ENCODE results near the gene FAM3D. TPM values are rescaled to one million over a fixed set of nuclear protein-coding genes. Genes with fewer than 3 reads are reported as not detected.

Gene FAM3D
- total and polyA plus RNA-seq, 2 of the 8 experiments (the other 6 are each of a cell fraction or from before 2014, with no cell fraction given) = not detected

DNA sequence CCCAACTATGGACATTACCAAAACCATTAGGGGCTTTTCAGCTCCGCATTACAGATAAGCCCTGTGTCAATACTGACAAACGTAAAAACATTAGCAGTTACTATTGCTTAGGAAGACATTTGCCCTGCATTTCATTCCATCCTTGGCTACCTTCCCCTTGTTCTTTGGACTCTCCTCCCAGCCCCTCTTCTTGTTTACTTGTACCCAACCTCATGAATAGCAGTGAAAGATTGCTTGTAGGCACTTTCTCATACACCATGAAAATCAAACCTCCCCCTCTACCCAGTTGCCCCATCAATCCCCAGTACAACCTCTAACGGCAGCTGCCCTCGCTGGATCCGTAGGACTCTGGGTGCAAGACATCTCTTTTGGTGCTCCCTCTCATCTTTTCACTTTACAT, 72.5 kb downstream of the FAM3D start:
- Histone ChIP-seq H3K18ac (ENCODE audit: extremely low read depth, low read length) (no peak overlapping the region), H2BK20ac (ENCODE audit: low read length) (no peak overlapping the region), H2AK5ac (ENCODE audit: low read depth, low read length) (no peak overlapping the region), H2BK12ac (ENCODE audit: low read depth, low read length) (no peak overlapping the region), H3K79me2 (ENCODE audit: control insufficient read depth in 1 of 2, insufficient read depth in 2 of 2, low read length in 2 of 2) (no peaks in the 10 kb centered on the region), H3K9ac (replicated peaks in 1 of 4; ENCODE audit: extremely low read depth in 1 of 4, low read depth in 3 of 4, low read length in 3 of 4) (no peak overlapping the region), H3K23ac (ENCODE audit: insufficient read length) (no peak overlapping the region), H3K4me1 (replicated peaks in 1 of 4; ENCODE audit: control insufficient read depth in 3 of 4, insufficient read depth in 4 of 4, low read length in 3 of 4) (peaks cover 0 to 3% (median 0%) of the 10 kb centered on the region in 4 experiments; a peak in 1 of 7 replicates), H2BK120ac (replicated peaks; ENCODE audit: low read depth, low read length) (no peak overlapping the region), H3K23me2 (ENCODE audit: low read depth, low read length) (peaks cover 1% of the 10 kb centered on the region; the same call in 1 of the 2 replicates), H3K14ac (ENCODE audit: insufficient read length) (no peak overlapping the region), H4K8ac (ENCODE audit: extremely low read depth, insufficient read depth, low read length) (no peak overlapping the region), H4K5ac (ENCODE audit: insufficient read length, low read depth, low read length) (no peak overlapping the region), H3K4me2 (ENCODE audit: insufficient read depth in 1 of 2, low read depth in 2 of 2, low read length in 2 of 2) (no peak overlapping the region), H3K56ac (replicated peaks; ENCODE audit: insufficient read length, low read depth, low read length) (no peak overlapping the region), H2BK15ac (ENCODE audit: low read length) (no peak overlapping the region), H3K79me1 (ENCODE audit: low read depth, low read length) (no peaks in the 10 kb centered on the region), H3K4me3 (ENCODE audit: extremely low read depth in 1 of 4, insufficient read depth in 2 of 4, low read depth in 3 of 4, low read length in 4 of 4) (no peak overlapping the region), H2BK5ac (ENCODE audit: low read depth, low read length) (no peak overlapping the region), H2AFZ (ENCODE audit: low read length) (no peak overlapping the region), H4K20me1 (replicated peaks in 1 of 2; ENCODE audit: control insufficient read depth in 1 of 2, insufficient read depth in 2 of 2, low read length in 2 of 2) (no peaks in the 10 kb centered on the region), H3K27ac (ENCODE audit: low read depth, low read length) (no peak overlapping the region), H3K4ac (replicated peaks; ENCODE audit: insufficient read length, low read depth, low read length) (no peak overlapping the region), H4K91ac (replicated peaks; ENCODE audit: insufficient read length, low read length) (no peak overlapping the region), H3K27me3 (replicated peaks in 1 of 4; ENCODE audit: control insufficient read depth in 3 of 4, extremely low read depth in 1 of 4, insufficient read depth in 3 of 4, low read length in 3 of 4) (no peaks in the 10 kb centered on the region), H3K36me3 (ENCODE audit: control insufficient read depth in 2 of 4, insufficient read depth in 4 of 4, low read length in 3 of 4) (no peaks in the 10 kb centered on the region), H3K9me3 (ENCODE audit: insufficient read depth in 2 of 2, low read depth in 1 of 2, low read length in 1 of 2) (no peaks in the 10 kb centered on the region)
- WGBS, 2 experiments (ENCODE audit: extremely low coverage in 1 of 2, insufficient coverage in 1 of 2, insufficient read length in 1 of 2, insufficient replicate concordance in 2 of 2, low coverage in 1 of 2, low lambda C conversion rate in 2 of 2, missing lambda C conversion rate in 1 of 2) = 92% methylated on average over 5 of the region's 5 CpGs; no CpG with 5 or more reads in 1 of the 2 experiments
- CTCF ChIA-PET (ENCODE audit: partially characterized antibody) = interaction anchor here (1.1 kb wide), 1 partner anchor 16 kb away, joined by 4 read pairs; no protein-coding TSS in a partner anchor
- POLR2A ChIA-PET (ENCODE audit: partially characterized antibody) = no interaction called here
- FAIRE-seq (no peak), DNase-seq (ENCODE audit: low read depth in 1 of 2, low spot score in 2 of 2) (no peak)
- TF ChIP-seq POLR2AphosphoS5 (IDR thresholded peaks at IDR 0.05; ENCODE audit: low read depth, low read length) (no peak), GABPA (IDR thresholded peaks at IDR 0.05; ENCODE audit: borderline replicate concordance, insufficient read depth, low read length) (no peak), HDAC2 (IDR thresholded peaks at IDR 0.05; ENCODE audit: borderline replicate concordance in 1 of 2, low read depth in 2 of 2, low read length in 2 of 2) (no peak), POLR2A (IDR thresholded peaks at IDR 0.05; ENCODE audit: control extremely low read depth in 1 of 2, low read depth in 2 of 2, low read length in 2 of 2) (no peak)
